IPS-18a (cell line): ENCODE data around the gene CCDC43.
"Not testable (repeated sequence)": the region's sequence is repeated elsewhere in the genome, so short reads cannot be mapped to it uniquely, and the experiment has no call there.

ENCODE experiments used
- H3K27ac ChIP-seq: one replicate; pipeline ENCODE4 v1.5.1; 2013; ENCODE audit warnings: low read length
- H3K27me3 ChIP-seq: one replicate; pipeline ENCODE4 v1.6.1; 2013; ENCODE audit warnings: mild to moderate bottlenecking, low read length; ENCODE audit not compliant: control insufficient read depth, insufficient read depth
- H3K36me3 ChIP-seq: one replicate; pipeline ENCODE4 v1.6.1; 2013; ENCODE audit warnings: low read depth, low read length; ENCODE audit not compliant: control insufficient read depth
- H3K4me1 ChIP-seq: one replicate; pipeline ENCODE4 v1.6.1; 2013; ENCODE audit warnings: low read depth, low read length; ENCODE audit not compliant: control insufficient read depth
- H3K4me3 ChIP-seq: one replicate; pipeline ENCODE4 v1.5.1; 2013; ENCODE audit warnings: low read length
- H3K9ac ChIP-seq: one replicate; pipeline ENCODE4 v1.6.1; 2013; ENCODE audit warnings: mild to moderate bottlenecking, low read length, moderate library complexity
- H3K9me3 ChIP-seq: one replicate; pipeline ENCODE4 v1.6.1; 2013; ENCODE audit warnings: low read depth, low read length; ENCODE audit not compliant: control insufficient read depth

The CCDC43 gene

GRCh38 chr17:44700288-44700687, 10.7 kb upstream of the CCDC43 start:
- H3K27me3 ChIP-seq, H3K4me3 ChIP-seq, H3K36me3 ChIP-seq, H3K9me3 ChIP-seq, H3K9ac ChIP-seq, H3K4me1 ChIP-seq, H3K27ac ChIP-seq: not testable (repeated sequence)

GRCh38 chr17:44693609-44694008, 4.0 kb upstream of the CCDC43 start:
- Histone ChIP-seq H3K27me3 (no peaks in the 10 kb centered on the region), H3K9ac (no peak overlapping the region), H3K27ac (no peak overlapping the region), H3K36me3 (no peaks in the 10 kb centered on the region), H3K4me1 (peaks cover 2% of the 10 kb centered on the region), H3K9me3 (no peaks in the 10 kb centered on the region), H3K4me3 (no peak overlapping the region)

- not testable (repeated sequence) for H3K4me1 ChIP-seq, H3K9me3 ChIP-seq, H3K36me3 ChIP-seq, H3K27ac ChIP-seq, H3K4me3 ChIP-seq, H3K27me3 ChIP-seq, H3K9ac ChIP-seq
Measured at GRCh38 chr17:44690746-44691306, 1.2 kb upstream of the CCDC43 start.

GRCh38 chr17:44688675-44689476, 700 bp downstream of the CCDC43 start:
- Histone ChIP-seq H3K27ac (peak overlapping the region; percentile 56), H3K9ac (peak overlapping the region; percentile 91), H3K9me3 (no peaks in the 10 kb centered on the region), H3K27me3 (no peaks in the 10 kb centered on the region), H3K4me3 (peak overlapping the region; percentile 97), H3K4me1 (peaks cover 5% of the 10 kb centered on the region), H3K36me3 (peaks cover 4% of the 10 kb centered on the region)

GRCh38 chr17:44688200-44688599, 1.4 kb downstream of the CCDC43 start:
- Histone ChIP-seq H3K36me3 (peaks cover 11% of the 10 kb centered on the region), H3K27ac (no peak overlapping the region), H3K4me3 (peak overlapping the region; percentile 97), H3K27me3 (no peaks in the 10 kb centered on the region), H3K9ac (no peak overlapping the region), H3K4me1 (peaks cover 5% of the 10 kb centered on the region), H3K9me3 (no peaks in the 10 kb centered on the region)

GRCh38 chr17:44687756-44688155, 1.8 kb downstream of the CCDC43 start:
- Histone ChIP-seq H3K27me3 (no peaks in the 10 kb centered on the region), H3K36me3 (peaks cover 15% of the 10 kb centered on the region), H3K27ac (no peak overlapping the region), H3K9me3 (no peaks in the 10 kb centered on the region), H3K9ac (no peak overlapping the region), H3K4me1 (peaks cover 5% of the 10 kb centered on the region), H3K4me3 (no peak overlapping the region)

- not testable (repeated sequence) for H3K4me3 ChIP-seq, H3K27me3 ChIP-seq, H3K9me3 ChIP-seq, H3K27ac ChIP-seq, H3K9ac ChIP-seq, H3K4me1 ChIP-seq
- H3K36me3 ChIP-seq: peaks cover 38% of the 10 kb centered on the region
Measured at GRCh38 chr17:44683303-44683702, 6.3 kb downstream of the CCDC43 start.

GRCh38 chr17:44677136-44677535, 12.4 kb downstream of the CCDC43 start:
- Histone ChIP-seq H3K9me3 (no peaks in the 10 kb centered on the region), H3K27me3 (no peaks in the 10 kb centered on the region), H3K27ac (no peak overlapping the region), H3K4me1 (no peaks in the 10 kb centered on the region), H3K4me3 (no peak overlapping the region), H3K9ac (no peak overlapping the region), H3K36me3 (peaks cover 24% of the 10 kb centered on the region)

- H3K36me3 ChIP-seq: peaks cover 7% of the 10 kb centered on the region
Measured at GRCh38 chr17:44673893-44674292, 15.7 kb downstream of the CCDC43 start.

GRCh38 chr17:44672479-44673093, 17.0 kb downstream of the CCDC43 start:
- H3K9ac ChIP-seq: no peak overlapping the region
- H3K27ac ChIP-seq: no peak overlapping the region
- H3K36me3 ChIP-seq: peaks cover under 1% of the 10 kb centered on the region
- no peaks in the 10 kb centered on the region for H3K27me3 ChIP-seq
- no peaks in the 10 kb centered on the region for H3K4me1 ChIP-seq
- H3K4me3 ChIP-seq: no peak overlapping the region
- H3K9me3 ChIP-seq: no peaks in the 10 kb centered on the region

More at GRCh38 chr17:44673893-44674292, 15.7 kb downstream of the CCDC43 start:
- Histone ChIP-seq H3K27ac (no peak overlapping the region), H3K27me3 (no peaks in the 10 kb centered on the region), H3K9ac (no peak overlapping the region), H3K4me3 (no peak overlapping the region), H3K4me1 (no peaks in the 10 kb centered on the region), H3K9me3 (no peaks in the 10 kb centered on the region)

- Histone ChIP-seq H3K4me1 (no peaks in the 10 kb centered on the region), H3K9ac (no peak overlapping the region), H3K4me3 (no peak overlapping the region)
Measured at GRCh38 chr17:44666006-44666405, 23.6 kb downstream of the CCDC43 start.

More at GRCh38 chr17:44666006-44666405, 23.6 kb downstream of the CCDC43 start:
- no peaks in the 10 kb centered on the region for H3K9me3 ChIP-seq
- H3K27ac ChIP-seq: no peak overlapping the region
- no peaks in the 10 kb centered on the region for H3K27me3 ChIP-seq
- H3K36me3 ChIP-seq: peaks cover 5% of the 10 kb centered on the region
